GM23248 (cell line): ENCODE measurements around the gene GNB1.

Experiments
- EZH2 ChIP-seq: fragments of 200-600 bp; sonication (generic); IDR thresholded peaks from 2 replicates; pipeline ENCODE4 v1.6.1; 2018; ENCODE audit warnings: antibody characterized with exemption, mild to moderate bottlenecking; ENCODE audit not compliant: insufficient read depth, poor library complexity, severe bottlenecking
- EZH2phosphoT487 ChIP-seq: fragments of 200-600 bp; sonication (generic); IDR thresholded peaks from 2 replicates; pipeline ENCODE4 v1.6.1; 2018; ENCODE audit warnings: antibody characterized with exemption, moderate library complexity, mild to moderate bottlenecking, low read depth; ENCODE audit not compliant: insufficient read depth

DNA sequence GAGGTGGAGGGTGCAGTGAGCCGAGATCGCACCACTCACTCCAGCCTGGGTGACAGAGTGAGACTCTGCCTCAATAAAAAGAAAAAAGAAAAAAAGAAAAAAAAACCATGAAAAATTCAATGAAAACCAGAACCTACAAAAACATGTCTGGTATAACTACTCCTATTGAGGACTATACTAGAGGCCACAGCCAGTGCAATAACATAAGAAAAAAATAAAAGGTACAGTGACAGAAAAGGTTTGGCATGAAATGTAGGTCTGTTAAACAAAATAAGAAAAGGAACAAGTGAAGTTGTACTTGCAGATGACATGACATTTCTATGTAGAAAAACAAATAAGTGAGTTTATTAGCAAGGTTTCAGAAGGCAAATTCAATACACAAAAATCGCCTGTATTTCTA lies 120.8 kb downstream of the GNB1 start:
- TF ChIP-seq EZH2 (no peak), EZH2phosphoT487 (no peak)
